HCT116 (cell line): Measurements from ENCODE around the gene PROSER2. TPM values are rescaled to one million over a fixed set of nuclear protein-coding genes. Genes with fewer than 3 reads are reported as not detected.

Source experiments
- ATAC-seq: fragments of 200-7000 bp; cut with Tn5 transposase; 2 replicates; pipeline ENCODE4 v1.9.1; 2020; ENCODE audit warnings: mild to moderate bottlenecking, moderate library complexity
- BruUV-seq: library from RNA; stranded (reverse); fragments of 400-500 nt; replicated peaks from 2 replicates; lab custom pipeline; 2021; lab: Mats Ljungman, UMichigan
- CTCF ChIA-PET: fragments of 300-600 bp; sonication (Branson Sonifier 250); formaldehyde crosslinking; loops from one replicate; lab custom pipeline; 2021; ENCODE audit warnings: antibody characterized with exemption; lab: Charles Lee
- POLR2A ChIA-PET: fragments of 300-600, 350-600 bp; sonication (Branson Sonifier 250); formaldehyde crosslinking; loops from one replicate; lab custom pipeline; 2021; ENCODE audit warnings: antibody characterized with exemption; lab: Charles Lee
- RAD21 ChIA-PET, 2 experiments: fragments of 300-600 bp; sonication (Branson Sonifier 250); formaldehyde crosslinking; loops; one replicate each; lab custom pipeline; 2023; ENCODE audit warnings: low total read pairs in 2 of 2; ENCODE audit not compliant: uncharacterized antibody in 2 of 2, unreplicated experiment in 2 of 2, low non-redundant PET in 1 of 2; lab: Charles Lee
- DNase-seq: peaks from one replicate; pipeline ENCODE4 v3.0.0-alpha.2; 2010; ENCODE audit warnings: low read depth, low spot score
- H2AFZ ChIP-seq: fragments of 200-600 bp; shearing (Covaris generic), sonication (generic); 2 replicates; pipeline ENCODE4 v1.6.1; 2017; ENCODE audit warnings: low read depth, mixed run types, mixed read lengths, antibody characterized with exemption, low read length; ENCODE audit not compliant: poor library complexity, severe bottlenecking
- H3K27ac ChIP-seq: 2 replicates; pipeline ENCODE4 v1.5.1; 2012; ENCODE audit warnings: low read depth, low read length
- H3K27me3 ChIP-seq: fragments of 200-600 bp; sonication (generic); 2 replicates; pipeline ENCODE4 v1.6.1; 2016; ENCODE audit warnings: mixed run types, low read length, mixed read lengths; ENCODE audit not compliant: insufficient read depth
- H3K36me3 ChIP-seq, 2 experiments: fragments of 200-500 bp in 1 of 2; fragments of 200-600 bp in 1 of 2; sonication (Bioruptor generic) in 1 of 2; sonication (generic) in 1 of 2; 2 replicates each; pipeline versions ENCODE4 v1.5.1 to v1.6.1; 2014 to 2016; ENCODE audit warnings: low read length in 2 of 2, inconsistent platforms in 1 of 2, mixed read lengths in 1 of 2, mixed run types in 1 of 2; ENCODE audit not compliant: insufficient read depth in 2 of 2, control insufficient read depth in 1 of 2
- H3K4me1 ChIP-seq, 2 experiments: fragments of 200-600 bp in 1 of 2; sonication (generic) in 1 of 2; 2 replicates each; pipeline versions ENCODE4 v1.5.1 to v1.6.1; 2012 to 2017; ENCODE audit warnings: low read length in 2 of 2, inconsistent platforms in 1 of 2, mild to moderate bottlenecking in 1 of 2, mixed read lengths in 1 of 2, mixed run types in 1 of 2, moderate library complexity in 1 of 2; ENCODE audit not compliant: insufficient read depth in 2 of 2, control insufficient read depth in 1 of 2
- H3K4me2 ChIP-seq: fragments of 200-600 bp; sonication (generic); 2 replicates; pipeline ENCODE4 v1.6.1; 2017; ENCODE audit warnings: mixed run types, low read length, mixed read lengths
- H3K4me3 ChIP-seq, 2 experiments: fragments of 200-600 bp in 1 of 2; sonication (generic) in 1 of 2; replicated peaks in 1 of 2; 2 replicates each; pipeline ENCODE4 v1.5.1; 2011 to 2016; ENCODE audit warnings: low read length in 2 of 2, control low read depth in 1 of 2, low read depth in 1 of 2, mild to moderate bottlenecking in 1 of 2, mixed read lengths in 1 of 2, mixed run types in 1 of 2
- H3K79me2 ChIP-seq: fragments of 200-600 bp; sonication (generic); 2 replicates; pipeline ENCODE4 v1.6.1; 2017; ENCODE audit warnings: mild to moderate bottlenecking, mixed run types, low read length, moderate library complexity, mixed read lengths; ENCODE audit not compliant: insufficient read depth
- H3K9ac ChIP-seq: fragments of 200-600 bp; sonication (generic); 2 replicates; pipeline ENCODE4 v1.6.1; 2016; ENCODE audit warnings: low read length, mixed read lengths
- H3K9me2 ChIP-seq: fragments of 200-600 bp; sonication (generic), shearing (Covaris generic); 2 replicates; pipeline ENCODE4 v1.6.1; 2017; ENCODE audit warnings: mixed run types, mild to moderate bottlenecking, moderate library complexity; ENCODE audit not compliant: insufficient read depth
- H3K9me3 ChIP-seq, 2 experiments: fragments of 200-500 bp in 1 of 2; fragments of 200-600 bp in 1 of 2; sonication (Bioruptor generic) in 1 of 2; sonication (generic) in 1 of 2; 2 replicates each; pipeline ENCODE4 v1.6.1; 2014 to 2017; ENCODE audit warnings: low read length in 2 of 2, mixed read lengths in 2 of 2, inconsistent platforms in 1 of 2, low read depth in 1 of 2, mild to moderate bottlenecking in 1 of 2, mixed run types in 1 of 2, moderate library complexity in 1 of 2; ENCODE audit not compliant: control insufficient read depth in 1 of 2, insufficient read depth in 1 of 2
- H4K20me1 ChIP-seq: fragments of 200-600 bp; sonication (generic), shearing (Covaris generic); 2 replicates; pipeline ENCODE4 v1.6.1; 2017; ENCODE audit warnings: mixed run types, mild to moderate bottlenecking, moderate library complexity; ENCODE audit not compliant: insufficient read depth
- CBX3 ChIP-seq: IDR thresholded peaks from 2 replicates; pipeline ENCODE4 v1.6.1; 2012; ENCODE audit warnings: low read depth
- CEBPB ChIP-seq: IDR thresholded peaks from 2 replicates; pipeline ENCODE4 v1.6.1; 2012; ENCODE audit warnings: low read depth
- EGR1 ChIP-seq: IDR thresholded peaks from 2 replicates; pipeline ENCODE4 v1.6.1; 2012; ENCODE audit warnings: low read depth
- EZH2 ChIP-seq: fragments of 200-600 bp; sonication (generic); IDR thresholded peaks from 2 replicates; pipeline ENCODE4 v1.6.1; 2017; ENCODE audit warnings: antibody characterized with exemption, mixed run types
- EZH2phosphoT487 ChIP-seq: fragments of 200-600 bp; IDR thresholded peaks from 2 replicates; pipeline ENCODE4 v1.6.1; 2018; ENCODE audit warnings: antibody characterized with exemption, borderline replicate concordance
- FOSL1 ChIP-seq: IDR thresholded peaks from 2 replicates; pipeline ENCODE4 v1.6.1; 2012; ENCODE audit warnings: low read depth
- JUND ChIP-seq: IDR thresholded peaks from 2 replicates; pipeline ENCODE4 v1.6.1; 2012
- POLR2A ChIP-seq: IDR thresholded peaks from 2 replicates; pipeline ENCODE4 v1.7.0; 2011; ENCODE audit warnings: borderline replicate concordance; ENCODE audit not compliant: insufficient read depth, insufficient read length; ENCODE audit errors: extremely low read depth
- POLR2AphosphoS5 ChIP-seq: IDR thresholded peaks from 2 replicates; pipeline ENCODE4 v1.6.1; 2011; ENCODE audit warnings: mild to moderate bottlenecking, low read depth, low read length, moderate library complexity
- RAD21 ChIP-seq: IDR thresholded peaks from 2 replicates; pipeline ENCODE4 v1.6.1; 2012; ENCODE audit warnings: low read depth, mild to moderate bottlenecking
- SIN3A ChIP-seq: IDR thresholded peaks from 2 replicates; pipeline ENCODE4 v1.6.1; 2012; ENCODE audit warnings: low read depth
- SRF ChIP-seq: IDR thresholded peaks from 2 replicates; pipeline ENCODE4 v1.6.1; 2012; ENCODE audit warnings: low read depth
- TCF7L2 ChIP-seq: IDR thresholded peaks from 2 replicates; pipeline ENCODE4 v1.7.0; 2011; ENCODE audit warnings: borderline replicate concordance, inconsistent platforms; ENCODE audit not compliant: insufficient read depth, insufficient read length; ENCODE audit errors: extremely low read depth
- ZFX ChIP-seq: fragments of 450-650 bp; IDR thresholded peaks from 2 replicates; pipeline ENCODE4 v1.6.1; 2017
- ZNF274 ChIP-seq: fragments of 200-500 bp; sonication (Bioruptor generic); IDR thresholded peaks from 2 replicates; pipeline ENCODE4 v1.6.1; 2014; ENCODE audit warnings: mild to moderate bottlenecking, low read depth, low read length, inconsistent platforms
- intact Hi-C: fragments of 100-400 bp; cut with micrococcal nuclease; formaldehyde crosslinking; loops from 2 replicates; pipeline ENCODE4 v1.10.0; 2022
- total RNA-seq: library from RNA; stranded (reverse); gene quantifications from one replicate; pipeline ENCODE4 v1.2.1, GENCODE V29; 2021; ENCODE audit not compliant: unreplicated experiment
- TF ChIP-seq, protein P1 (sequence below), 3 experiments: fragments of 200-600 bp in 1 of 3; sonication (generic) in 1 of 3; IDR thresholded peaks in 2 of 3; conservative IDR thresholded peaks in 1 of 3; 2 replicates each; pipeline ENCODE4 v1.5.1; 2012 to 2017; ENCODE audit warnings: low read depth in 2 of 3, low read length in 2 of 3, antibody characterized with exemption in 1 of 3, borderline replicate concordance in 1 of 3, control low read depth in 1 of 3, mild to moderate bottlenecking in 1 of 3, mixed read lengths in 1 of 3, mixed run types in 1 of 3, moderate library complexity in 1 of 3; ENCODE audit not compliant: insufficient read depth in 1 of 3
- TF ChIP-seq, protein P2 (sequence below): IDR thresholded peaks from 2 replicates; pipeline ENCODE4 v1.6.1; 2011; ENCODE audit warnings: mild to moderate bottlenecking, low read length, moderate library complexity; ENCODE audit not compliant: insufficient replicate concordance; ENCODE audit errors: extremely low read depth
- TF ChIP-seq, protein P3 (sequence below): IDR thresholded peaks from 2 replicates; pipeline ENCODE4 v1.6.1; 2012
- TF ChIP-seq, protein P4 (sequence below): IDR thresholded peaks from 2 replicates; pipeline ENCODE4 v1.6.1; 2012
- TF ChIP-seq, protein P5 (sequence below): IDR thresholded peaks from 2 replicates; pipeline ENCODE4 v1.6.1; 2012; ENCODE audit warnings: low read depth

The PROSER2 gene
- total RNA-seq, 1 experiment from 2014 or later, result 46.2 TPM

DNA sequence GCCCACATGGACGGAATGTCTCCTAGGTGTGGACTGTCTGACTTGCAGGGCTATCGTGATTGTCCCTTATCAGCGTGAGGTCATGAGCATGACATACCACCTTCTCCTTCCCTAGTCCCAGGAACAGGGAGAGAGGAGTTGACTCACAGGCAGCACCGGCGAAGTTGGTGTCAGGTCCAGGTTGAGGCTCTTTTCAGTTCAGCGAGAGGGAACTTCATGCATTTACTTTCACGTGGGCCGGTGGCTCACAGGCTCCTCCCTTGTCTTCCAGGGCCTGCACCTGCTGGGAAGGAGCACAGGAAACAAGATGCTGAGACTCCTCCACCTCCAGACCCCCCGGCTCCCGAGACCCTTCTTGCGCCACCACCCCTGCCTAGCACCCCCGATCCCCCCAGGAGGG lies 46.1 kb downstream of the PROSER2 start:
- no peak overlapping the region for H3K4me3 ChIP-seq
- intact Hi-C loops, result no loop called here
- H3K4me1 ChIP-seq, result peaks cover 7 to 21% of the 10 kb centered on the region in 2 experiments
- DNase-seq, result no peak
- no peaks in the 10 kb centered on the region for H4K20me1 ChIP-seq
- CTCF ChIA-PET, result no interaction called here
- no peak for TF ChIP-seq FOSL1
- TF ChIP-seq EZH2, result no peak
- TF ChIP-seq, protein P1, sequence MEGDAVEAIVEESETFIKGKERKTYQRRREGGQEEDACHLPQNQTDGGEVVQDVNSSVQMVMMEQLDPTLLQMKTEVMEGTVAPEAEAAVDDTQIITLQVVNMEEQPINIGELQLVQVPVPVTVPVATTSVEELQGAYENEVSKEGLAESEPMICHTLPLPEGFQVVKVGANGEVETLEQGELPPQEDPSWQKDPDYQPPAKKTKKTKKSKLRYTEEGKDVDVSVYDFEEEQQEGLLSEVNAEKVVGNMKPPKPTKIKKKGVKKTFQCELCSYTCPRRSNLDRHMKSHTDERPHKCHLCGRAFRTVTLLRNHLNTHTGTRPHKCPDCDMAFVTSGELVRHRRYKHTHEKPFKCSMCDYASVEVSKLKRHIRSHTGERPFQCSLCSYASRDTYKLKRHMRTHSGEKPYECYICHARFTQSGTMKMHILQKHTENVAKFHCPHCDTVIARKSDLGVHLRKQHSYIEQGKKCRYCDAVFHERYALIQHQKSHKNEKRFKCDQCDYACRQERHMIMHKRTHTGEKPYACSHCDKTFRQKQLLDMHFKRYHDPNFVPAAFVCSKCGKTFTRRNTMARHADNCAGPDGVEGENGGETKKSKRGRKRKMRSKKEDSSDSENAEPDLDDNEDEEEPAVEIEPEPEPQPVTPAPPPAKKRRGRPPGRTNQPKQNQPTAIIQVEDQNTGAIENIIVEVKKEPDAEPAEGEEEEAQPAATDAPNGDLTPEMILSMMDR (IDR thresholded peaks at IDR 0.05 in 2 of 3, conservative IDR thresholded peaks at IDR 0.05 in 1 of 3; ENCODE audit: borderline replicate concordance in 1 of 3, insufficient read depth in 1 of 3, low read depth in 2 of 3, low read length in 2 of 3), result no peak
- TF ChIP-seq ZFX, result no peak
- TF ChIP-seq, protein P2, sequence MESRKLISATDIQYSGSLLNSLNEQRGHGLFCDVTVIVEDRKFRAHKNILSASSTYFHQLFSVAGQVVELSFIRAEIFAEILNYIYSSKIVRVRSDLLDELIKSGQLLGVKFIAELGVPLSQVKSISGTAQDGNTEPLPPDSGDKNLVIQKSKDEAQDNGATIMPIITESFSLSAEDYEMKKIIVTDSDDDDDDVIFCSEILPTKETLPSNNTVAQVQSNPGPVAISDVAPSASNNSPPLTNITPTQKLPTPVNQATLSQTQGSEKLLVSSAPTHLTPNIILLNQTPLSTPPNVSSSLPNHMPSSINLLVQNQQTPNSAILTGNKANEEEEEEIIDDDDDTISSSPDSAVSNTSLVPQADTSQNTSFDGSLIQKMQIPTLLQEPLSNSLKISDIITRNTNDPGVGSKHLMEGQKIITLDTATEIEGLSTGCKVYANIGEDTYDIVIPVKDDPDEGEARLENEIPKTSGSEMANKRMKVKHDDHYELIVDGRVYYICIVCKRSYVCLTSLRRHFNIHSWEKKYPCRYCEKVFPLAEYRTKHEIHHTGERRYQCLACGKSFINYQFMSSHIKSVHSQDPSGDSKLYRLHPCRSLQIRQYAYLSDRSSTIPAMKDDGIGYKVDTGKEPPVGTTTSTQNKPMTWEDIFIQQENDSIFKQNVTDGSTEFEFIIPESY, result no peak
- TF ChIP-seq RAD21, result no peak
- TF ChIP-seq, protein P3, sequence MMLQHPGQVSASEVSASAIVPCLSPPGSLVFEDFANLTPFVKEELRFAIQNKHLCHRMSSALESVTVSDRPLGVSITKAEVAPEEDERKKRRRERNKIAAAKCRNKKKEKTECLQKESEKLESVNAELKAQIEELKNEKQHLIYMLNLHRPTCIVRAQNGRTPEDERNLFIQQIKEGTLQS, result no peak
- no peak for TF ChIP-seq CBX3
- no peak for TF ChIP-seq JUND
- no peak for TF ChIP-seq POLR2A
- no peak for TF ChIP-seq CEBPB
- no peak for TF ChIP-seq SIN3A
- no peak for TF ChIP-seq POLR2AphosphoS5
- TF ChIP-seq, protein P4, sequence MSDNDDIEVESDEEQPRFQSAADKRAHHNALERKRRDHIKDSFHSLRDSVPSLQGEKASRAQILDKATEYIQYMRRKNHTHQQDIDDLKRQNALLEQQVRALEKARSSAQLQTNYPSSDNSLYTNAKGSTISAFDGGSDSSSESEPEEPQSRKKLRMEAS, result no peak
- TF ChIP-seq ZNF274, result no peak
- TF ChIP-seq TCF7L2, result no peak
- TF ChIP-seq, protein P5, sequence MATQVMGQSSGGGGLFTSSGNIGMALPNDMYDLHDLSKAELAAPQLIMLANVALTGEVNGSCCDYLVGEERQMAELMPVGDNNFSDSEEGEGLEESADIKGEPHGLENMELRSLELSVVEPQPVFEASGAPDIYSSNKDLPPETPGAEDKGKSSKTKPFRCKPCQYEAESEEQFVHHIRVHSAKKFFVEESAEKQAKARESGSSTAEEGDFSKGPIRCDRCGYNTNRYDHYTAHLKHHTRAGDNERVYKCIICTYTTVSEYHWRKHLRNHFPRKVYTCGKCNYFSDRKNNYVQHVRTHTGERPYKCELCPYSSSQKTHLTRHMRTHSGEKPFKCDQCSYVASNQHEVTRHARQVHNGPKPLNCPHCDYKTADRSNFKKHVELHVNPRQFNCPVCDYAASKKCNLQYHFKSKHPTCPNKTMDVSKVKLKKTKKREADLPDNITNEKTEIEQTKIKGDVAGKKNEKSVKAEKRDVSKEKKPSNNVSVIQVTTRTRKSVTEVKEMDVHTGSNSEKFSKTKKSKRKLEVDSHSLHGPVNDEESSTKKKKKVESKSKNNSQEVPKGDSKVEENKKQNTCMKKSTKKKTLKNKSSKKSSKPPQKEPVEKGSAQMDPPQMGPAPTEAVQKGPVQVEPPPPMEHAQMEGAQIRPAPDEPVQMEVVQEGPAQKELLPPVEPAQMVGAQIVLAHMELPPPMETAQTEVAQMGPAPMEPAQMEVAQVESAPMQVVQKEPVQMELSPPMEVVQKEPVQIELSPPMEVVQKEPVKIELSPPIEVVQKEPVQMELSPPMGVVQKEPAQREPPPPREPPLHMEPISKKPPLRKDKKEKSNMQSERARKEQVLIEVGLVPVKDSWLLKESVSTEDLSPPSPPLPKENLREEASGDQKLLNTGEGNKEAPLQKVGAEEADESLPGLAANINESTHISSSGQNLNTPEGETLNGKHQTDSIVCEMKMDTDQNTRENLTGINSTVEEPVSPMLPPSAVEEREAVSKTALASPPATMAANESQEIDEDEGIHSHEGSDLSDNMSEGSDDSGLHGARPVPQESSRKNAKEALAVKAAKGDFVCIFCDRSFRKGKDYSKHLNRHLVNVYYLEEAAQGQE, result no peak
- no peak for TF ChIP-seq EGR1
- no peak for TF ChIP-seq SRF
- TF ChIP-seq EZH2phosphoT487, result no peak
- TF ChIP-seq, all 23 proteins: peak for 0
- H2AFZ ChIP-seq, result no peak overlapping the region
- ChIA-PET POLR2A (no interaction called here), RAD21 (no interaction called here)
- no peak overlapping the region for H3K27ac ChIP-seq
- BruUV-seq, result no TSS peak
- H3K36me3 ChIP-seq, result peaks cover 6 to 32% of the 10 kb centered on the region in 2 experiments; a peak in 2 of 4 replicates
- H3K9ac ChIP-seq, result no peak overlapping the region
- no peaks in the 10 kb centered on the region for H3K9me3 ChIP-seq
- H3K4me2 ChIP-seq, result no peak overlapping the region
- H3K9me2 ChIP-seq, result no peaks in the 10 kb centered on the region
- peaks cover 32% of the 10 kb centered on the region for H3K79me2 ChIP-seq
- H3K27me3 ChIP-seq, result no peaks in the 10 kb centered on the region
- no peak for ATAC-seq
